DND-41 (cell line): Measurements from ENCODE around the gene DOK6.

Source experiments
- ATAC-seq: fragments of 200-7000 bp; cut with Tn5 transposase; 3 replicates; pipeline ENCODE4 v1.9.1; 2021; ENCODE audit warnings: low read depth; ENCODE audit not compliant: insufficient read depth
- DNase-seq: peaks from one replicate; pipeline ENCODE4 v3.0.0-alpha.2; 2020
- H2AFZ ChIP-seq: 2 replicates; pipeline ENCODE4 v1.6.0; 2012; ENCODE audit warnings: low read depth, low read length
- H3K27ac ChIP-seq: 2 replicates; pipeline ENCODE4 v1.5.1; 2012; ENCODE audit warnings: low read length, inconsistent platforms
- H3K27me3 ChIP-seq: fragments of 200-600 bp; sonication (generic); 2 replicates; pipeline ENCODE4 v1.6.0; 2012; ENCODE audit warnings: low read length, mild to moderate bottlenecking, inconsistent platforms; ENCODE audit not compliant: insufficient read depth, poor library complexity
- H3K36me3 ChIP-seq: 2 replicates; pipeline ENCODE4 v1.5.1; 2012; ENCODE audit warnings: low read length, inconsistent platforms; ENCODE audit not compliant: insufficient read depth
- H3K4me1 ChIP-seq: 2 replicates; pipeline ENCODE4 v1.5.1; 2012; ENCODE audit warnings: mild to moderate bottlenecking, low read length; ENCODE audit not compliant: insufficient read depth
- H3K4me2 ChIP-seq: 2 replicates; pipeline ENCODE4 v1.6.0; 2012; ENCODE audit warnings: mild to moderate bottlenecking, moderate library complexity, low read length, inconsistent platforms; ENCODE audit not compliant: insufficient read depth
- H3K4me3 ChIP-seq, 2 experiments: fragments of 200-600 bp in 1 of 2; shearing (Covaris generic) in 1 of 2; 2 replicates each; pipeline ENCODE4 v1.5.1; 2012 to 2016; ENCODE audit warnings: inconsistent platforms in 2 of 2, low read length in 2 of 2, mild to moderate bottlenecking in 2 of 2, low read depth in 1 of 2, moderate library complexity in 1 of 2
- H3K79me2 ChIP-seq: 2 replicates; pipeline ENCODE4 v1.6.0; 2012; ENCODE audit warnings: low read length, inconsistent platforms; ENCODE audit not compliant: insufficient read depth
- H3K9ac ChIP-seq: 2 replicates; pipeline ENCODE4 v1.6.0; 2012; ENCODE audit warnings: low read depth, mild to moderate bottlenecking, inconsistent platforms, low read length, moderate library complexity
- H3K9me3 ChIP-seq: 2 replicates; pipeline ENCODE4 v1.5.1; 2012; ENCODE audit warnings: low read length, moderate library complexity, mild to moderate bottlenecking, inconsistent platforms; ENCODE audit not compliant: insufficient read depth, severe bottlenecking
- H4K20me1 ChIP-seq: 2 replicates; pipeline ENCODE4 v1.6.0; 2012; ENCODE audit warnings: low read length; ENCODE audit not compliant: insufficient read depth
- EZH2 ChIP-seq: IDR thresholded peaks from 3 replicates; pipeline ENCODE4 v1.6.1; 2012; ENCODE audit warnings: borderline replicate concordance, low read depth, mild to moderate bottlenecking, moderate library complexity, low read length, inconsistent platforms; ENCODE audit not compliant: severe bottlenecking
- TF ChIP-seq, protein P1 (sequence below): IDR thresholded peaks from 2 replicates; pipeline ENCODE4 v1.5.1; 2012; ENCODE audit warnings: borderline replicate concordance, low read length, moderate library complexity, mild to moderate bottlenecking; ENCODE audit not compliant: poor library complexity, severe bottlenecking; ENCODE audit errors: extremely low read depth

DOK6 gene

DNA sequence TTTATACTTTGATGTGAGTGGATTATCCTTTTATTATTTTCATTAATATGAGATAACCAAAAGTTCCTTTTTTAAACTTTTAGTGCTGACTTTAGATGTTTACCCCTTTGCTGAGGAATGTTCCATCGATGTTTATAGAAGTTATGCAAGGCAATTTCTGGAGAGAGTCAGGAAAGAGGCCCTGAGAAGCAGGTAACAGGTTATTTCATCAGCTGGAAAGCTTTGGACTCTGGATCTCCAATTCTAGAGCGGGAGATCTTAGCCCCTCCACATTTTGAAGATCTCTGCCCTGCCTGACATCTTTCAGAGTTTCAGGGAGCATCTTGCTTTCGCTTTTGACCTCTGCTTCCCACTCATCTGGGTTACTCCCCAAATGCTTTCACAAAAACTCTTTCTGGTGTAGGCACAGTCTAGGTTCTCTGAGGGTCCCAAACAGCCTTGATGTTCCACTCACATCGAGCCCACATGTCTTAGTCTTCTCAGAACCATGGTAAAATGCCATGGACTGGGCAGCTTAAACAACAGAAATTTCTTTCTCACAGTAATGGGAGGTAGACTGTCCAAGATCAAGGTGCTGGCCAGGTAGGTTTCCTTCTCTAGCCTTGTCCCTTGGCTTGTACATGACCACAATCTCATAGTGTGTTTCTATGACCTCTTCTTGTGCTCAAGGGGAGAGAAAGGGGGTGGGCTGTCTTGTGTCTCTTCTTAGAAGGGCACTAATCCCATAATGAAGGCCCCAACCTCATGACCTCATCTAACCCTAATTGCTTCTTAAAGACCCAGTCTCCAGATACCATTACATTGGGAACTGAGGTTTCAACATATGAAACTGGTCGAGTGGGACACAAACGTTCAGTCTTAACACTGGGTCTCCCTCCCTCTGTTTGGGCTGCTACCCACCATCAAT is 87.1 kb downstream of the DOK6 start:
- Histone ChIP-seq H4K20me1 (no peaks in the 10 kb centered on the region), H3K36me3 (no peaks in the 10 kb centered on the region), H3K79me2 (no peaks in the 10 kb centered on the region), H3K9ac (no peak overlapping the region), H3K4me2 (no peak overlapping the region), H2AFZ (no peak overlapping the region), H3K4me3 (no peak overlapping the region), H3K27ac (no peak overlapping the region), H3K27me3 (no peaks in the 10 kb centered on the region), H3K4me1 (no peaks in the 10 kb centered on the region), H3K9me3 (no peaks in the 10 kb centered on the region)
- ATAC-seq (no peak), DNase-seq (no peak)
- TF ChIP-seq, protein P1, sequence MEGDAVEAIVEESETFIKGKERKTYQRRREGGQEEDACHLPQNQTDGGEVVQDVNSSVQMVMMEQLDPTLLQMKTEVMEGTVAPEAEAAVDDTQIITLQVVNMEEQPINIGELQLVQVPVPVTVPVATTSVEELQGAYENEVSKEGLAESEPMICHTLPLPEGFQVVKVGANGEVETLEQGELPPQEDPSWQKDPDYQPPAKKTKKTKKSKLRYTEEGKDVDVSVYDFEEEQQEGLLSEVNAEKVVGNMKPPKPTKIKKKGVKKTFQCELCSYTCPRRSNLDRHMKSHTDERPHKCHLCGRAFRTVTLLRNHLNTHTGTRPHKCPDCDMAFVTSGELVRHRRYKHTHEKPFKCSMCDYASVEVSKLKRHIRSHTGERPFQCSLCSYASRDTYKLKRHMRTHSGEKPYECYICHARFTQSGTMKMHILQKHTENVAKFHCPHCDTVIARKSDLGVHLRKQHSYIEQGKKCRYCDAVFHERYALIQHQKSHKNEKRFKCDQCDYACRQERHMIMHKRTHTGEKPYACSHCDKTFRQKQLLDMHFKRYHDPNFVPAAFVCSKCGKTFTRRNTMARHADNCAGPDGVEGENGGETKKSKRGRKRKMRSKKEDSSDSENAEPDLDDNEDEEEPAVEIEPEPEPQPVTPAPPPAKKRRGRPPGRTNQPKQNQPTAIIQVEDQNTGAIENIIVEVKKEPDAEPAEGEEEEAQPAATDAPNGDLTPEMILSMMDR = no peak
- no peak for TF ChIP-seq EZH2

DNA sequence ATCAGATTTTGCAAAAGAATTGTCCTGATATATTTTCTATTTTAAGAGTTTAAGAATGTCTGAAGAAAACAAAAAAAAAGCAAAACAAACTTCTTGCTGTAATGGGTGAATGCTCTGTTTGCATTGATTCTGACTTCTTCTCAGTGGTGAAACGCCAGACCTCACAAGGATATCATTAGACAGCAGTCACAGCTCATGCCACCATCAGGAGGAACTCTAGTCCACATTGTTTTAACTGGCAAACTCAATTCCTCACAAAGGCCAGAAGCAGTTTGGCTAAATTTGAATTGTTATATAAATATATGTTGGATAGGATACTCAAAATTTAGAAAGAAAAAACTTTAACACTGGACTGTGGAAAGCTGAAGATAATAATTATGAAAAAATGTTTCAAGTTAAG is 89.4 kb downstream of the DOK6 start:
- no peaks in the 10 kb centered on the region for H3K36me3 ChIP-seq
- ATAC-seq = no peak
- no peaks in the 10 kb centered on the region for H4K20me1 ChIP-seq
- no peaks in the 10 kb centered on the region for H3K27me3 ChIP-seq
- TF ChIP-seq EZH2 = no peak
- TF ChIP-seq, protein P1 = no peak
- no peak overlapping the region for H2AFZ ChIP-seq
- H3K4me2 ChIP-seq = no peak overlapping the region
- H3K4me3 ChIP-seq = no peak overlapping the region
- H3K27ac ChIP-seq = no peak overlapping the region
- H3K4me1 ChIP-seq = no peaks in the 10 kb centered on the region
- H3K79me2 ChIP-seq = no peaks in the 10 kb centered on the region
- H3K9me3 ChIP-seq = no peaks in the 10 kb centered on the region
- DNase-seq = no peak
- H3K9ac ChIP-seq = no peak overlapping the region

DNA sequence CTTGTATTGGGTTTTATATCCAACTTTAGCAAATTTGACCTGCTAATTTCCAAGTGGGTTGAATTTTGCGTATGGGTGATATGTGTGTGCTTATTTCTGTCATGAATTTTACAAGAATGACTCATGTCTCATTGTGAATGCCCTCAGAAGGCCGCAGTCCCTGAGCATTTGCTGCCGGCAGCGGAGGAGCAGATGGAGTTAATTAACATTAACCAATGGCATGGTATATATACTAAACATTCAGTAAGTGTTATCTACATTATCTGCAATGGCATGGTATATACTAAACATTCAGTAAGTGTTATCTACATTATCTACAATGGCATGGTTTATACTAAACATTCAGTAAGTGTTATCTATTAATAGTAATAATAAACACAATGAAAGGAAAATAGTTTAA is 90.1 kb downstream of the DOK6 start:
- no peak overlapping the region for H3K4me3 ChIP-seq
- no peak for TF ChIP-seq EZH2
- TF ChIP-seq, protein P1 = no peak
- no peak overlapping the region for H3K27ac ChIP-seq
- no peaks in the 10 kb centered on the region for H3K27me3 ChIP-seq
- no peak overlapping the region for H3K4me2 ChIP-seq
- H3K9me3 ChIP-seq = peaks cover 4% of the 10 kb centered on the region
- ATAC-seq = no peak
- no peak overlapping the region for H2AFZ ChIP-seq
- H3K36me3 ChIP-seq = no peaks in the 10 kb centered on the region
- H3K4me1 ChIP-seq = no peaks in the 10 kb centered on the region
- H3K79me2 ChIP-seq = no peaks in the 10 kb centered on the region
- no peak overlapping the region for H3K9ac ChIP-seq
- DNase-seq = no peak
- H4K20me1 ChIP-seq = no peaks in the 10 kb centered on the region
